ENCODE measurements around the gene NUMBL. TPM values are rescaled to one million over a fixed set of nuclear protein-coding genes. Genes with fewer than 3 reads are reported as not detected.

NUMBL gene
- total RNA-seq, 1 experiment from 2014 or later = 57.7 TPM

DNA sequence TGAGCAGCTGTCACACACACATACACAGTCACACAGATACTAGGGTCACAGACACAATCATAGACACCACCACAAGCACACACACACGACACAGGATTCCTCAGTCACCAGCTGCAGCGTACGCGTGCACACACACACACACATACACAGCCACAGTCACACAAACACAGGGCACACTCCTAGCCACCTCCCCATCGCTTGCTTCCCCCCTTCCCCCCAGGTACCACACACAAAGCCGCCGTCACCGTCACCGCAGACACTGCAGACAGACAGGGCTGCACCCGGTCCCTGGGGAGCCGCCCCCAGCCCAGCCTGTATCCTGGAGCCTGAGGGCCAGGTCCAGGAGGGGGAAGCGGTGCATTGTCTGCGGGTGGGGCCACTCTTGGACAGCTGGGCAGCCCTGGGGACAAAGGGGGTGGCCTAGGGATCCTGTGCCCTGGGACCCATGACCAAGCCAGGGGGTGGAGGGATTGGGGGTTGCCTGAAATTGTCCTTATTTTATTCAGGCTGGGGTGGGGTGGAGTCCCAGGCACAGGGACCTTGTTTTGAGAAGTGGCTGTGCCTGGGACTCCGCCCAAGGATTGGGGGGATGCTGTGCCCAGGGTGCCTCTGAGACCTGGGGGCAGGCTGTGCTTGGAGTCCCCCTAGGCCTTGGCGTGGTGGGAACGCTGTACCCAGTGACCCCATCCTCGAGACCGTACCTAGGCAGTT is 957 bp downstream of the NUMBL start:
- ChIA-PET POLR2A (ENCODE audit: unreplicated experiment) (no interaction called here), CTCF (no interaction called here)
- Histone ChIP-seq H3K4me3 (peak overlapping the region; percentile 75), H3F3A (ENCODE audit: insufficient read depth, low read depth) (peaks cover 7% of the 10 kb centered on the region; the same call in 1 of the 2 replicates), H3K36me3 (ENCODE audit: low read depth) (no peaks in the 10 kb centered on the region), H2AFZ (peak overlapping the region; percentile 64; the same call in 1 of the 2 replicates), H3K9me3 (ENCODE audit: insufficient read depth, low read depth) (no peaks in the 10 kb centered on the region), H3K27ac (no peak overlapping the region), H3K27me3 (ENCODE audit: insufficient read depth, low read depth) (no peaks in the 10 kb centered on the region), H3K9me2 (ENCODE audit: insufficient read depth) (no peaks in the 10 kb centered on the region), H3K4me1 (replicated peaks; ENCODE audit: insufficient read depth) (peaks cover 19% of the 10 kb centered on the region), H3K79me2 (ENCODE audit: low read depth) (peaks cover 10% of the 10 kb centered on the region), H4K20me1 (ENCODE audit: insufficient read depth) (no peaks in the 10 kb centered on the region), H3K4me2 (peak overlapping the region; percentile 92)
- no TSS peak for BruUV-seq (replicated peaks)
- TF ChIP-seq EZH2 (IDR thresholded peaks at IDR 0.05; ENCODE audit: low read depth) = no peak
- TF ChIP-seq, protein P1, sequence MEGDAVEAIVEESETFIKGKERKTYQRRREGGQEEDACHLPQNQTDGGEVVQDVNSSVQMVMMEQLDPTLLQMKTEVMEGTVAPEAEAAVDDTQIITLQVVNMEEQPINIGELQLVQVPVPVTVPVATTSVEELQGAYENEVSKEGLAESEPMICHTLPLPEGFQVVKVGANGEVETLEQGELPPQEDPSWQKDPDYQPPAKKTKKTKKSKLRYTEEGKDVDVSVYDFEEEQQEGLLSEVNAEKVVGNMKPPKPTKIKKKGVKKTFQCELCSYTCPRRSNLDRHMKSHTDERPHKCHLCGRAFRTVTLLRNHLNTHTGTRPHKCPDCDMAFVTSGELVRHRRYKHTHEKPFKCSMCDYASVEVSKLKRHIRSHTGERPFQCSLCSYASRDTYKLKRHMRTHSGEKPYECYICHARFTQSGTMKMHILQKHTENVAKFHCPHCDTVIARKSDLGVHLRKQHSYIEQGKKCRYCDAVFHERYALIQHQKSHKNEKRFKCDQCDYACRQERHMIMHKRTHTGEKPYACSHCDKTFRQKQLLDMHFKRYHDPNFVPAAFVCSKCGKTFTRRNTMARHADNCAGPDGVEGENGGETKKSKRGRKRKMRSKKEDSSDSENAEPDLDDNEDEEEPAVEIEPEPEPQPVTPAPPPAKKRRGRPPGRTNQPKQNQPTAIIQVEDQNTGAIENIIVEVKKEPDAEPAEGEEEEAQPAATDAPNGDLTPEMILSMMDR (conservative IDR thresholded peaks at IDR 0.05) = no peak
- intact Hi-C loops (cut with micrococcal nuclease; ENCODE audit: unreplicated experiment) = loop anchor here (1.0 to 2.0 kb wide), 2 partner anchors 26 to 61 kb away; partner anchors contain the start of genes ACTMAP and SNRPA
- peak in 1 of 2 experiments; percentile 34 for DNase-seq

DNA sequence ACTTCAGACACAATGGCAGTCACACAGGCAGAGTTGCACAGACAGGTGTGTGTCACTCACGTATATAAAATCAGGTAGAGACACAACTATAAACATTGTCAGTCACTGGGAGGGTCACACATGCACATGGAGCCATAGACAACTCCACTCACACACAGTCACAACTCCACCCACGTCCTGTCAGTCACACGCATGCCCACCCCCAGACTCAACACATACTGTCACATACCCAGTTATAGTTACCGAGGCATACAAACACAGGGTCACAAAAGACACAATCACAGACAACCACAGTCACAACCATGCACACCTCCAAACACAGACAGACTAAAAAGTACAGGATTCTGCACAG is 1.5 kb downstream of the NUMBL start:
- Histone ChIP-seq H3K36me3 (ENCODE audit: low read depth) (no peaks in the 10 kb centered on the region), H3K4me2 (peak overlapping the region; percentile 92), H3K27ac (no peak overlapping the region), H3K4me1 (replicated peaks; ENCODE audit: insufficient read depth) (peaks cover 19% of the 10 kb centered on the region), H3K9me2 (ENCODE audit: insufficient read depth) (no peaks in the 10 kb centered on the region), H2AFZ (no peak overlapping the region), H3K27me3 (ENCODE audit: insufficient read depth, low read depth) (no peaks in the 10 kb centered on the region), H3K9me3 (ENCODE audit: insufficient read depth, low read depth) (no peaks in the 10 kb centered on the region), H3F3A (ENCODE audit: insufficient read depth, low read depth) (peaks cover 7% of the 10 kb centered on the region; the same call in 1 of the 2 replicates), H3K4me3 (no peak overlapping the region), H4K20me1 (ENCODE audit: insufficient read depth) (no peaks in the 10 kb centered on the region), H3K79me2 (ENCODE audit: low read depth) (peaks cover 10% of the 10 kb centered on the region)
- no peak for TF ChIP-seq EZH2 (IDR thresholded peaks at IDR 0.05; ENCODE audit: low read depth)
- TF ChIP-seq, protein P1 (conservative IDR thresholded peaks at IDR 0.05) = no peak
- no TSS peak for BruUV-seq (replicated peaks)
- no peak for DNase-seq
- intact Hi-C loops (cut with micrococcal nuclease; ENCODE audit: unreplicated experiment) = no loop called here
- POLR2A ChIA-PET (ENCODE audit: unreplicated experiment) = no interaction called here
- CTCF ChIA-PET = no interaction called here

DNA sequence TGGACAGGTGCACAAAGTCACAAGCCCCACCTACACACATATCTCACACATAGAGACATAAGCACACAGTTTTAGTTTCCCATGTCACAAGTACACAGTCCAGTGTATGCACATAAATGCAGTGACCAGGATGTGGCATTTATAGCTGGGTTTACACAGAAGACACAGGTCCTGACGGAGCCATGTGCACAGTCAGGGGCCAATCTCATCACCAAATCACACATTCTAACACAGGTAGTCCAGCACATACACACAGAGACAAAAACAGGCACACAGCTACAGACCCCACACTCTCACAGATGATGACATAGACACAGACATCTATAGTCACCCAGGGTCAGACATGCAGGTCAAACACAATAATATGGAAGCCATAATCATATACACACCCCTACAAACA is 2.1 kb downstream of the NUMBL start:
- DNase-seq = no peak
- Histone ChIP-seq H3K4me2 (no peak overlapping the region), H3F3A (ENCODE audit: insufficient read depth, low read depth) (peaks cover 7% of the 10 kb centered on the region; the same call in 1 of the 2 replicates), H4K20me1 (ENCODE audit: insufficient read depth) (no peaks in the 10 kb centered on the region), H3K4me1 (replicated peaks; ENCODE audit: insufficient read depth) (peaks cover 19% of the 10 kb centered on the region), H3K36me3 (ENCODE audit: low read depth) (no peaks in the 10 kb centered on the region), H3K27me3 (ENCODE audit: insufficient read depth, low read depth) (no peaks in the 10 kb centered on the region), H3K9me2 (ENCODE audit: insufficient read depth) (no peaks in the 10 kb centered on the region), H3K79me2 (ENCODE audit: low read depth) (peaks cover 10% of the 10 kb centered on the region), H3K9me3 (ENCODE audit: insufficient read depth, low read depth) (no peaks in the 10 kb centered on the region), H3K27ac (no peak overlapping the region), H3K4me3 (no peak overlapping the region), H2AFZ (no peak overlapping the region)
- ChIA-PET POLR2A (ENCODE audit: unreplicated experiment) (no interaction called here), CTCF (no interaction called here)
- intact Hi-C loops (cut with micrococcal nuclease; ENCODE audit: unreplicated experiment) = no loop called here
- TSS peak; percentile 50 for BruUV-seq (replicated peaks)
- TF ChIP-seq EZH2 (IDR thresholded peaks at IDR 0.05; ENCODE audit: low read depth) = no peak
- TF ChIP-seq, protein P1 (conservative IDR thresholded peaks at IDR 0.05) = no peak

Measured in PC-9 (cell line).